Skin epidermis (tissue), 12 donors: Measurements from ENCODE around the gene IKZF5.

Experiments
- H3K27ac ChIP-seq, 21 experiments: fragments of 200-600 bp; sonication (generic) in 11 of 21; one replicate each; pipeline ENCODE4 v1.5.0; 2020; ENCODE audit warnings: mild to moderate bottlenecking in 3 of 21, inconsistent platforms in 2 of 21, moderate library complexity in 2 of 21
- H3K4me3 ChIP-seq, 7 experiments: fragments of 200-600 bp; sonication (generic) in 2 of 7; one replicate each; pipeline ENCODE4 v1.5.0; 2020; ENCODE audit warnings: inconsistent platforms in 2 of 7, mild to moderate bottlenecking in 2 of 7, moderate library complexity in 1 of 7

The IKZF5 gene

DNA sequence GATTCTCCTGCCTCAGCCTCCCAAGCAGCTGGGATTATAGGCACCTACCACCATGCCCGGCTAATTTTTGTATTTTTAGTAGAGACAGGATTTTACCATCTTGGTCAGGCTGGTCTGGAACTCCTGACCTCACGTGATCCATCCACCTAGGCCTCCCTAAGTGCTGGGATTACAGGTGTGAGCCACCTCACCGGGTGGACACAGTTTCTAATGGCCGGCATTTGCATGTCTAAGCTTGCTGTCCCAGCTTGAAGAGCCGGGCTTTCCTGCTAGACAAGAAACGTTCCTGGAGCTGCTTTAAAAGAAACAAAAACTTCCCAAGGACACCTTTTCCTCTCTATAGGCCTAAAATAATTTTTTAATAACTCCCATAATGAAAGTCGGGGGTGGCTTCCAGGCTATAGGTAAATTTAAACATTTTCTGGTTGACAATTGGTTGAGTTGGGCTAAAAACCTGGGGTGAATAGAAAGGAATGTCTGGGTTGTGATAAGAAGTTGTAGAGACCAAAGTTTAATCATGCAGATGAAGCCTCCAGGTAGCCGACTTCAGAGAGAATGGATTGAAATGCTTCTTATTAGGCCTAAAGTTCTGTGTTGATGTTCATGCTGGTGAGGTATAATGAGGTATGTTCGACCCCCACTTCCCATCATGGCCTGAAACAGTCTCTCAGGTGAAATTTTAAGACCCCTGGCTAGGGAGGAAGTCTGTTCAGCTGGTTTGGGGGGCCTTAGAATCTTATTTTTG, 9.0 kb upstream of the IKZF5 start:
- Histone ChIP-seq H3K4me3 (no peak overlapping the region), H3K27ac (no peak overlapping the region)

DNA sequence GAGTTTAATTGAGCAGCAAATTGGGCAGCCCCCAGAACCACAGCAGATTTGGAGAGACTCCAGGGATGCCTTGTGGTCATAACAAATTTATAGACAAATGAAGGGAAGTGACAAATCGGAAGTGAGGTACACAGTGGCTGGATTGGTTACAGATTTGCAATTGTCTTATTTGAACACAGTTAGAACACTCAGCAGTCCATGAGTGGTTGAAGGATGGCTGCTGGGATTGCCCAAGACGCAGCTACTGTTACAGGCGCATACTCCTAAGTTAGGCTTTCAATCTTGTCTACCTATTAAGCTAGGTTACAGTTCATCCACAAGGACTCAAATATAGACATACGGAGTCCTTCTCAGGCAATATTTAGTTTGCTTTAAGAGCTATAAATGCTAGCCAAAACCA, 7.6 kb upstream of the IKZF5 start:
- Histone ChIP-seq H3K27ac (no peak overlapping the region), H3K4me3 (no peak overlapping the region)

DNA sequence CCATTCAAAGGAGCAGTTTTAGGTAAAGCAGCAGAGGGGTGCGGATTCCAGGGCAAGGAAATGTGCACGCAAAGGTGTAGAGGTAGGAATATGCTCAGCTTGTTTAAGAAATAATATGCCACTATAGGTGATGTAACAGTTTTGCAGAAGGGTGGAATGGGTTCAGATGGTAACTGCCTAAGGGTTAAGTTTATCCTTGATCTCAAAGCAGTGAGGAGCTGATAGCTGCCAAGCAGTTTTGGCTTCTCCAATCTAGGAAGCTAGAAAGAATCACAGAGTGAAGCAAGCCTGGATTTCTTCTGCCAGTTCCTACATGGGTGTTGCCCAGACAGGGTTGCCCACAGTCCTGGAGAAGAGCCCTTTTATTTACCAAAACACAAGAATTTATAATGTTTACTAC, 6.2 kb upstream of the IKZF5 start:
- Histone ChIP-seq H3K4me3 (no peak overlapping the region), H3K27ac (no peak overlapping the region)

DNA sequence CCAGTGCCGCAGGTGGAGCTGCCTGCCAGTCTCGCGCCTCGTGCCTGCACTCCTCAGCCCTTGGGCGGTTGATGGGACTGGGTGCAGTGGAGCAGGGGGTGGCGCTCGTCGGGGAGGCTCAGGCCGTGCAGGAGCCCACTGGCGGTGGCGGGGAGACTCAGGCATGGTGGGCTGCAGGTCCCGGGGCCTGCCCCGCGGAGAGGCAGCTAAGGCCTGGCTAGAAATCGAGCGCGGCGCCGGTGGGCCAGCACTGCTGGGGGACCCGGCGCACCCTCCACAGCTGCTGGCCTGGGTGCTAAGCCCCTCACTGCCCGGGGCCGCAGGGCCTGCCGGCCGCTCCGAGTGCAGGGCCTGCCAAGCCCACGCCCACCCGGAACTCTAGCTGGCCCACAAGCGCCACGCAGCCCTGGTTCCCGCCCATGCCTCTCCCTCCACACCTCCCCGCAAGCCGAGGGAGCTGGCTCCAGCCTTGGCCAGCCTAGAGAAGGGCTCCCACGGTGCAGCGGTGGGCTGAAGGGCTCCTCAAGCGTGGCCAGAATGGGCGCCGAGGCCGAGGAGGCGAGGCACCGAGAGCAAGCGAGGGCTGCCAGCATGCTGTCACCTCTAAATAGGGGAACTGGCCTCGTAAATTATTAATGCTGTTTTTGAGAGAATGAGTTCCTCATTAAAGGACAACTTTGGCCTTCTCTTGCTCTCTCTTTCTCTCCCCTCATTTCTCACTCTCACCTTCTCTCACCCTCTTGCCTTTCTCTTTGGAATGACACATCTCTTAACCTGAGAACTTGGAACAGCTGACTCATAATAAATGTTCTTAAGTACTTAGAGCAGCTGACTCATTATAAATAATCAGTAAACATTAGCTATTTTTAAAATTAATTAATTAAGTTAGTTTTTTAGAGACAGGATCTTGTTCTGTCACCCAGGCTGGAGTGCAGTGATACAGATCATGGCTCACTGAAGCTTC, 5.1 kb upstream of the IKZF5 start:
- H3K4me3 ChIP-seq: no peak overlapping the region
- no peak overlapping the region for H3K27ac ChIP-seq

DNA sequence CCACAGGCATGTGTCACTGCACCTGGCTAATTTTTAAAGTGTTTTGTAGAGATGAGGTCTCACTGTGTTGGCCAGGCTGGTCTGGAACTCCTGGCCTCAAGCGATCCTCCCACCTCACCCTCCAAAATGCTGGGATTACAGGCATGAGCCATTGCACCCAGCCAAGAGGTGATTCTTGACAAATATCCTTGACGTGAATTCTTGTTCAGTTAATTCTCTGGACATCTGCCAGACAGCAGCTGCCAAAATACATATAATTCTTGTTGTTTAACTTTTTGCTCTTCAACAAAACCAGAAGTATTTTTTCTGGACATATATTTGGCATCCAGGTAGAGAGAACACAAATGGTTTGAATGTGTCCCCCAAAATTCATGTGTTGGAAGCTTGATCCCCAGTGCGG, 3.4 kb upstream of the IKZF5 start:
- H3K4me3 ChIP-seq: no peak overlapping the region
- H3K27ac ChIP-seq: no peak overlapping the region

DNA sequence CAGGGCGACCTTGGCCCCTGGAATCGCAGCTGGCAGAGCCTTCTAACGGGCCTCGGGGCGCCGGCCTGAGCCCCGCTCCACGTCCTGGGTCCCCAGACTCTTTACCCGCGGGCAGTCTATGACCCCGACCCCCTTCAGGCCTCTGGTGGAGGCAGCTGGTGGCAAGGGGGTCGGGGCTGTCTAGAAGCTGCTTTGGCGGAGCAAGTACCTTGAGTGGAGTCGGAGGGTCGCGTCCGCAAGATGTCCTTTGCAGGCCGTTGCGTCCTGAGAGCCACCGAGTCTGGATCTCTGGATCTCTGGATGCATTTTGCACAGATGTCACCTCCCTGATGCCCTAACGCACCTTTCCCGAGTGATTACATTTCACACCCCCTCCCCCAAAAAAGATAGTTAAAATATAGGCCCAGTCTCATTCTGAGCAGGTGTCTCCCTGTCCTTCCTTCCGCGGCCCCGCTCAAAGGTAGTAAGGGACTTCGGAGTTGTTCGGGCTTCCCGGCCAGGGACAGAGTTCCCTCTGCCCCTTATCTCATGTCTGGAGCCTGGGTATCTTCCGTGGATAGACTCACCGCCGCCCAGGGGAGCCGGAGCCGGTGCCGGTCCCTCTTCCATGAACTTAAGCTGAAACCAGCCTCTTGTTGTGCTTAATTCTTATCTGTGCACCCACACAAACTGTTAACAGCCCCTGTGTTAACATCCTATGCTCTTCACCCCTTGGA, 668 bp upstream of the IKZF5 start:
- H3K4me3 ChIP-seq: peak overlapping the region; percentile 68 to 98 (median 96)
- peak overlapping the region in 18 of 21 experiments; percentile 59 to 97 (median 82) for H3K27ac ChIP-seq

DNA sequence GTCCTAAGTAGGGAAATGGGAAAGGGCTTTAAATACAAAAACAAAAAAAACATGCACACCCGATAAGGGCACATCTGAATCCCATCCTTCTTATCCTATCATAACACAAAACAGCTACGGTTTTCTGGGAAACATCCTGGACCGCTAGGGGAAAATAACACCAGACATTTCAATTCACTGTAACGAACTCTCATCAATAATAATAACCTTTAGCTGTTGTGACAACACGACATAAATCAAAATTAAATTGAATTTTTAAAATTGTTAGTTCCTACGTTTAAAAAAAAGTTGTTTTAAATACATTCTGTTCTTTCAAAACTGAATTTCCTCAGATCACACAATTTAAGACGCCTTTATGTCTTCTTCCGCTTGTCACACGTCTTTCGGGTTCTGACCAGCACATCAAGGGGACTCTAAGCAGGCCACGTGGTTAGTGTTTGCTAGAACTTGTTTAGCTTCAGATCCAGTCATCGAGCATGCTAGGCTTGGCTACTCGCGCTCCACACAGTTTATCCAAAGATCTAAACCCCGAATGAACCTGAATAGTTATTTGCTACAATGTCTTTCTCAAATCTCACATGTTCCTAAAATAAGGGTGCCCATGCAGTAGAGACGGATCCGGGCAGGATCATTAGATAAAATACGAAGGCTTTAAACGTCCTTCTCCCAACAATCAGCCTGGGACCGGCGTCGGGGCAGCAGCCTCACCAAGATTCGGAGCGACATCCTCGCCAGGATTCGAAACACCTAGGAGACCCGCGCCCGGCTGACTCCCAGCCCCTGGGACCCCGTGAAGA, 839 bp downstream of the IKZF5 start:
- Histone ChIP-seq H3K4me3 (peak overlapping the region; percentile 68 to 98 (median 96)), H3K27ac (peak overlapping the region; percentile 58 to 98 (median 94))

DNA sequence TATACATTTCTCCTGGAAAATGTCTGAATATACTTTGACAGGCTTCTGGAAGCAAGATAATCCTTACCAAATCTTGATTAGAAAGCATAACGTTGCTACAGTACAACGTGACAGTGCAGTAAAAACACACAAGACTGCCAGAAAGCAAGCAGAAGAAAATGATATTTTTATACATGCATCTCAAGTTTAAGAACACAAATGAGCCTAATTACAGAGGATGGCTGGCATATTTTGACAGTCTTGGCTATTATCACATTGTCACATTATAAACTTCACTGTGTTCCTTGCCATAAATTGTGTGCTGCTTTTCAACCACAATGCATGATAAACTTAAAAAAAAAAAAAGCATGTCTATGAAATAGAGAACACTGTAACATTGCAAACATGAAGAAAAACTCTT, 4.3 kb downstream of the IKZF5 start:
- no peak overlapping the region for H3K4me3 ChIP-seq
- H3K27ac ChIP-seq: no peak overlapping the region

DNA sequence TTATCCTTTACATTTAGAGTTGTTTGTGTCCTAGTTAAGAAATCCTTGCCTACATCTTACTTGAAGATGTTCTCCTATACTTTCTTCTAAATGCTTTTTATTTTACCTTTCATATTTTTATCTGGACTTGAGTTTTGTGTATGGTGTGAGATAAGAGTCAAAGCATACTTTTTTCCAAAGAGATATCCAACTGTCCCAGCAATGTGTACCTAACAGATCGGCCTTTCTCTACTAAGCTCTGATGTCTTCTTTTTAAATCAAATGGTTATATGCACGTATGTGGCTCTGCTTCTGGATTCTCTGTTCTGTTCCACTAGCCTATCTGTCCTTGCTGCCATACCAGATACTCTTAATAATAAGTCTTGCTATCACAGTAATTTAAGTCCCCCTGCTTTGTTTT, 7.2 kb downstream of the IKZF5 start:
- H3K27ac ChIP-seq: no peak overlapping the region
- no peak overlapping the region for H3K4me3 ChIP-seq

DNA sequence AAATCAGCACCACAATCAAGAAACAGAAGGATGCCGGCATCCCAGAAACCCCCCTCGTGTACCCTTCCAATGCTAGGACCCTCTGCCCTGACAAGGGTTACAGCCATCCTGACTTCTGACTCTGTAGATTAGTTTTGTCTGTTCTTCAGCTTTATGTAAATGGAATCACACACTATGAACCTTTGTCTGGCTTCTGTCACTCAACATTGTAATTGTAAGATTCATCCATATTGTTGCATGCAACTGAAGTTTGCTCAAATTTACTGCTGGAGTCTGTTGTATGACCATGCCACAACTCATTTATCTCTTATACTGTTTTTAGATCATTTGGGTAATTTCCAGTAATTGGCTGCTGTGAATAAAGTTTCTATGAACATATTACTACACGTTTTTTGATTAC, 8.4 kb downstream of the IKZF5 start:
- H3K4me3 ChIP-seq: no peak overlapping the region
- H3K27ac ChIP-seq: no peak overlapping the region

DNA sequence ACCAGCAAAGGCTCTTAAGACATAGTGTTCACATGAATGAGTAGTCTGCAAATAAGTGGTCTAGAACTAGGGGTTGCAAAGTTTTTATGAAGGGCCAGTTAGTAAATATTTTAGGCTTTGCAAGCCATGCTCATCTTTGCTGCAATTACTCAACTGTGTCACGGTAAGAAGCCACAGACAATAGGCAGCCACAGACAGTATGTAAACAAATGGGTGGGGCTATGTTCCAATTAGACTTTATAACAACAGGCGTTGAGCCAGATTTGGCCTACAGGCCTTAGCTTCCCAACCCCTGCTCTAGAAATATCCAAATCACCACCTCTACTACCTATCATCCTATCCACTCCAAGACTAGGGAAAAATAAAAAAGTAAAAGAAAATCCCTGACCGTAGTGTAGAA, 9.2 kb downstream of the IKZF5 start:
- Histone ChIP-seq H3K4me3 (no peak overlapping the region), H3K27ac (no peak overlapping the region)

DNA sequence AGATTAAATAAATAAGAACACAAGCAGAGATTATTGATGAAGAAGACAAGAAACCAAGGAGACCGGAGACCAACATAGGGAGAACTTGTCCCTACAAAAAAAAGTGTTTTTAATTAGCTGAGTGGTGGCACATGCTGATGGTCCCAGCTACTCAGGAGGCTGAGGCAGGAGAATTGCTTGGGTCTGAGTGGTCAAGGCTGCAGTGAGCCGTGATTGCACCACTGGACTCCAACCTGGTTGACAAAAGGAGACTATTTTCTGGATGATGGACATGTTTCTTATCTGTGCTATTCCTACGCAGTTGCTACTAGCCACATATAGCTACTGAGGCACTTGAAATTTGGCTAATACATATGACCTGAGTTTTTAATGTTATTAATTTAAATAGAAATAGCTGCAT, 9.7 kb downstream of the IKZF5 start:
- no peak overlapping the region for H3K4me3 ChIP-seq
- H3K27ac ChIP-seq: no peak overlapping the region

DNA sequence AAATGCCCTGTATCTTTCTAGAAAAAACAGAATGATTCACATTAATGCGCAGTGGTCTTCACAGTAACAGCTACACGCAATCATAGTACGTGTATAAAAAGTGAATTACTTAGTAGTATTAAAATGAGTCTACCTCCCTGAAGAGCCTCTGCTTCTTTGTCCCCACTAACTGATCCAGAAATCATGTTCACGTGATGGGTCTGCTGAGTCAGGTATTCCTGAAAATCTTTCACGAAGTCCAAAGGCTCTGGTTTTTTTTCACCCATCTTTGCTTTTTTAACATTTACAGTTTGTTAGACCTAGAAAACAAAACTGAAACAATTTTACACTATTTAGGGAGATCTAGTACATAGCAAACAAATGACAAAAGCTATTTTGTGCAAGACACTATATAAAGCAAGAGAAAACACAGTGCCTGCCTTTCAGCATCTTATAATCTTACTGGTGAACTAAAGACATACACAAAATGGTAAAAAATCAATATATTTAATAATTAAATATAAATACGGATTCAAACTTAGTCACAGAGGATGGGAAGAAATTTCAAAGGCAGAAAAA, 10.2 kb downstream of the IKZF5 start:
- H3K4me3 ChIP-seq: no peak overlapping the region
- no peak overlapping the region for H3K27ac ChIP-seq

DNA sequence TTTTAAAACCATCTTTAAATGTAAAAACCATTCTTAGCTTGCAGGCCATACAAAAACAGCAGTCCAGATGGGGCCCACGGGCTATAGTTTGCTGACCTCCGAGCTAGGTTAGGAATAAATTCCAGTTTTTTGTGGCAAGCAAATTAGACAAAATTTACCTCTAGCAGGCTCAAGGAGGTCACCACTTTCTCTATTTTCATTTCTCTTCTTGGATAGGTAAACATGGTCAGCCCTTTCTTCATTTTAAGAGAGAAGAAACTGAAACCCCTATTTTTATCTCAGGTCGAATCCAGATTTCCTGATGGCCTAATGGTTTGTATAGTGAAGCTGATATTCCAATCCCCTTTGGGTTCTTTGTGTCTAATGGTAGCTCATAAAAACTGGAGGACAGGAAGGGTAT, 10.7 kb downstream of the IKZF5 start:
- no peak overlapping the region for H3K27ac ChIP-seq

DNA sequence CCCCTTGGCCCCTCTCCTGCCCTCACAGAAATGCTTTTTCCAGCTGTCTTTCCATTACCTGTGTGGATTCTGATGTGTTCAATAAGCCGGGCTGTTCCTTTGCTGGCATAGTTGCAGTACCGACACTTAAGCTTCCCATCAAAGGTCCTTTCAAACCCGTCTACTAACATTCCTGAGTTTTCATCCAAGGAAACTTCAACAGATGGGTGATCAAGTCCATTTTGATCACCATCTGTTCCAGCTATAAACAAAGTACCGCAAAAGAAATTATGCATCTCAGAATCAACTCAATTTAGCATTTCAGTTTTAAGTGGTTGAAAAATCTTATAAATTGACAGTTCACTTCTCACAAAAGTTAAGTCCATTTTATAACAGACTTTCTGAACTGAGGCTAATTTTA, 12.7 kb downstream of the IKZF5 start:
- H3K4me3 ChIP-seq: no peak overlapping the region
- no peak overlapping the region for H3K27ac ChIP-seq

More for the DNA sequence above, 10.7 kb downstream of the IKZF5 start:
- no peak overlapping the region for H3K4me3 ChIP-seq

DNA sequence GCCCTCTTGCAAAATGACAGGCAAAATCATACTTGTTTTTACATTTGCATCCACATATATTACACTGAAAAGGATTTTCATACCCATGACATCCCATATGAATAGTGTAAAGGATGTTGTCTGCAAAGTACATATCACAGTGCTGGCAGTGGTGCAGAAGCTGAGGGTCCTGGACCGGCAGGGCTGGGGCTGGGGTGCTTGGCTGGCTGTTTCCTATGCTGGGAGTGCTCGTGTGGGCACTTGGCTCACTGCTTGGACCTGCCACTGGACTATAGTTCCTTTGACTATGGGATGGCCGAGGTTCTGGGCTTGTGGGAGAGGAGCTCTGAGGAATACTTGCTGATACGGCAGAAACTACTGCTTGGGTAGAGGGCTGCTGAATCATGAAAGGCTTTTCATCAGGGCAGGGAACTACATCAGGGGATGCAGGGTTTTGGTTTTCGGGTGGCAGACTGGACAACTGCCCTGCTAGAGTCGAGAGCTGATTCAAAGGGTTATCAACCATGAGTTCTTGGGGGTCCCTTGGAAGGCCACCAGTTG, 14.7 kb downstream of the IKZF5 start:
- H3K27ac ChIP-seq: no peak overlapping the region

DNA sequence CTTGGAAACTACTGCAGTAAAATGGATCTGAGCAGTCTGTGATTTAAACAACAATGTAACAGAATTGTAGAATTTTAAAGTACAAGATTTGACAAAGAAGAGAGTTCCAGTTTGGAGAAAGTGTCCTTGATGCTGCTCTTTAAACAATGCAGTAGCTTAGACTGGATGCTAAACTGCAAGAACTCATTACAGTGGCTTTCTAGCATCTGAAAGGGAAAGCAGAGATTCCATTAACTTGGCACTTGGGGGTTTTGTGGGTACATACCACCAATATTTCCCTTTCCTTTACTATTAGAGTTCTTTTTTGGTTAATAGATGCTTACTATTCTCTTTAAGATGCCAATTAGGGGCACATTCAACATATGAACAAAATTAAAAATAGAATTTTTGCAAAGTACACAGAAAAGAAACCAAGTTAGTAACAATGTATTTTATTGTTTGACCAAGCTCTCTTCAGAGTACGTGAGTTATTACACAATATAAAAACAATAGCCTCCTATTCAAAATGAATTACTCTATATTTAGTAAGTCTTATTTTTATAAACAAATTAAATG, 16.5 kb downstream of the IKZF5 start:
- Histone ChIP-seq H3K4me3 (no peak overlapping the region), H3K27ac (no peak overlapping the region)

More for the DNA sequence above, 14.7 kb downstream of the IKZF5 start:
- H3K4me3 ChIP-seq: no peak overlapping the region

DNA sequence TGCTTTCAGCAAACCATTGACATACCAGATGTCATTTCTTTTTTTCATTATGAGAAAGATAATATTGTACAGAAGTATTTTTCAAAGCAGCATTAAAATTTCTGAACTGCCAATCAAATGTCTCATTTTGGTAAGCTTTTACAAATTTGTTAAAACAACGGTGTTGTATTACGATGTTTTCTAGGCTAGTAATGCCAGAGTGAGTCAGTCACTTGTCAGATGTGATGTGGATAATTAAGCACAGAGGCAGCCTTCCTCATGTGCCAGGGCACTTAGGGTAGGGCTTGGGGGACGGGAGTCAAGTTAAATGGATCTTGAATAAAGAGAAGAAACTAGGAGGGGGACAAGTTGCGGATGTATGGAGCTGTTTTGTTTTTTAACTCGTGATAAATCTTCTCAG, 18.3 kb downstream of the IKZF5 start:
- Histone ChIP-seq H3K27ac (no peak overlapping the region), H3K4me3 (no peak overlapping the region)

DNA sequence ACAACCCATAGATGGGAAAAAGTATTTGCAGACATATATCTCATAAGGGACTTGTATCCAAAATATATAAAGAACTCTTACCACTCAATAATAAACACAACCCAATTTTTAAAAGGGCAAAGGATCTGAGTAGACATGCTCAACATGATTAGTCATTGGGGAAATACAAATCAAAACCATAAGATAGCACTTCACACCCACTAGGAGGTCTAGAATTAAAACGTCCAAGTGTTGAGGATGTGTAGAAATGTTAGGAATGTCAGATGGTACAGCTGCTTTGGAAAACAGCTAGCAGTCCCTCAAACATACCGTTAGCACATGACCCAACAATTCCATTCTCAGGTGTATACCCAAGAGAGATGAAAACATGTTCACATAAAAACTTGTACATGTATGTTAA, 20.1 kb downstream of the IKZF5 start:
- H3K27ac ChIP-seq: no peak overlapping the region

More for the DNA sequence above, 20.1 kb downstream of the IKZF5 start:
- H3K4me3 ChIP-seq: no peak overlapping the region
